ENCODE results near the gene MCF2L.

MCF2L gene

DNA sequence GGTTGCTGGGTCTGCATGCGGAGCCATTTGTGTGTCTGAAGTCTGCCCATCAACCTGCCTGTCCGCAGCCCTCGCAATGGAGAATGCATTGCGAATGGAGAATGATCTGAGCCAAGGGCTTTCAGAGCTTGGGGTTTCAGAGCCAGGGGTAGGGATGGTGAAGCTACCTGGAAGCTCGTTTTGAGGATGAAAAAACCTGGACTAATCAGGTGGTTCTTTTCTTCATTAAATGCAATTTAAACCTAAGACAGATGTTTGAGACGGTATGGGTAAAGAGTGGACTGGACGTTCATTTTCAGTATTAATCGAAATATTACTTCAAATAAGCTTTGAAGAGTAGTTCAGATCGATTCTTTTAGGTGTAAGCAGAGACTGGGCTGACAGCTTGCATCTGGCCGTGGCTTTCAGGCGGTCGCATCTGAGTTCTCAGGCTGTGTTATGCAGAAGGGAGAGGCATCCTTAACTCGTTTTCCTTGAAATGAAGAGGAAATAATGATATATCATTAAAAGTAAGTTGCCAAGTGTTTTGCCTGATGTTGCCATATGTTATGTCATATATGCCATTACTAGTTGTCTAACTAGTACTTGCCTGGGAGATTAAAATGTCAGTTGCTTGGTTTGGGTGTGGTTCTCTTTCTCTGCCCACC lies 801 bp downstream of the MCF2L start:
- in situ Hi-C loops (cut with HindIII; ENCODE audit: low pct_ligation_motif_present, low sequenced_read_pairs), result no loop called here
- H3K4me3 ChIP-seq (ENCODE audit: low read depth, low read length), result no peak overlapping the region
- no peak overlapping the region for H3K27ac ChIP-seq
- TF ChIP-seq, protein P1, sequence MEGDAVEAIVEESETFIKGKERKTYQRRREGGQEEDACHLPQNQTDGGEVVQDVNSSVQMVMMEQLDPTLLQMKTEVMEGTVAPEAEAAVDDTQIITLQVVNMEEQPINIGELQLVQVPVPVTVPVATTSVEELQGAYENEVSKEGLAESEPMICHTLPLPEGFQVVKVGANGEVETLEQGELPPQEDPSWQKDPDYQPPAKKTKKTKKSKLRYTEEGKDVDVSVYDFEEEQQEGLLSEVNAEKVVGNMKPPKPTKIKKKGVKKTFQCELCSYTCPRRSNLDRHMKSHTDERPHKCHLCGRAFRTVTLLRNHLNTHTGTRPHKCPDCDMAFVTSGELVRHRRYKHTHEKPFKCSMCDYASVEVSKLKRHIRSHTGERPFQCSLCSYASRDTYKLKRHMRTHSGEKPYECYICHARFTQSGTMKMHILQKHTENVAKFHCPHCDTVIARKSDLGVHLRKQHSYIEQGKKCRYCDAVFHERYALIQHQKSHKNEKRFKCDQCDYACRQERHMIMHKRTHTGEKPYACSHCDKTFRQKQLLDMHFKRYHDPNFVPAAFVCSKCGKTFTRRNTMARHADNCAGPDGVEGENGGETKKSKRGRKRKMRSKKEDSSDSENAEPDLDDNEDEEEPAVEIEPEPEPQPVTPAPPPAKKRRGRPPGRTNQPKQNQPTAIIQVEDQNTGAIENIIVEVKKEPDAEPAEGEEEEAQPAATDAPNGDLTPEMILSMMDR (IDR thresholded peaks at IDR 0.05; ENCODE audit: low read depth, low read length, missing control alignments), result no peak
- H3K36me3 ChIP-seq (replicated peaks), result no peaks in the 10 kb centered on the region
- DNase-seq, result no peak
- H3K27me3 ChIP-seq (replicated peaks), result peaks cover 37% of the 10 kb centered on the region

DNA sequence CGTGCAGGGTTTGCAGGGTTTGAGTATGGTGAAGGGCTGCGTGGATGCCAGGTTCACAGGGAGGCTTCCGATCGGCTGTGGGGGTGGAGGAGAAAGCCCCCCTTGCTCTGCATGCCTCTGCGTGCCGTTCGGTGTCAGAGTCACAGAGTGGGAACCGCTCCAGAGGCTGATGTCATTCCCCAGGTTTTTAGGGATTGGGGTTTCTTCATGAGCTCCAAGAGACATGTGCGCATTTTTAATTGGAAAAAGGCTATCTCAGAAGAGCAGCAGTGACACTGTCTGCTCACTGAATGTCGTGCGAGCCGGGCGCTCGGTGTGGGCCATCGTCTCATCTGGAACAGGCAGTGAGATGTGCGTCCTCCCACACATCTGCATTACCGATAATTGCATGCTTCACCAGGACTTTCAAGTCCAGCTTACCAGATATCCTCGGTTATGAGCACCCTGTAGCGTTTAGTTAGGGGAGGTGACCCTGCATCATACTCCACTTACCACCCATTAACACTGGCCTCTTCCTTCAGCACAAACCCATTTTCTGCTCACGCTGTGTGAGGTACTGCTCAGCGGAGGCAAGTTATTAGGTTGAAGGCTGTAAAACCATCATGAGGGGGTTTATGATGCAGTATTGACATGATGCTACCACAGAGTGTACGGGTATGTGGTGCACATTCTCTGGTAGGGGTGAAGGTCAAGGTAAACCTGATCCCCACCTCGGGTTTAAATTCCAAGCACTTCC lies 1.7 kb downstream of the MCF2L start:
- H3K27ac ChIP-seq, result no peak overlapping the region
- no peaks in the 10 kb centered on the region for H3K36me3 ChIP-seq (replicated peaks)
- H3K4me3 ChIP-seq (ENCODE audit: low read depth, low read length), result no peak overlapping the region
- in situ Hi-C loops (cut with HindIII; ENCODE audit: low pct_ligation_motif_present, low sequenced_read_pairs), result no loop called here
- peaks cover 37% of the 10 kb centered on the region for H3K27me3 ChIP-seq (replicated peaks)
- TF ChIP-seq, protein P1 (IDR thresholded peaks at IDR 0.05; ENCODE audit: low read depth, low read length, missing control alignments), result no peak
- DNase-seq, result no peak

DNA sequence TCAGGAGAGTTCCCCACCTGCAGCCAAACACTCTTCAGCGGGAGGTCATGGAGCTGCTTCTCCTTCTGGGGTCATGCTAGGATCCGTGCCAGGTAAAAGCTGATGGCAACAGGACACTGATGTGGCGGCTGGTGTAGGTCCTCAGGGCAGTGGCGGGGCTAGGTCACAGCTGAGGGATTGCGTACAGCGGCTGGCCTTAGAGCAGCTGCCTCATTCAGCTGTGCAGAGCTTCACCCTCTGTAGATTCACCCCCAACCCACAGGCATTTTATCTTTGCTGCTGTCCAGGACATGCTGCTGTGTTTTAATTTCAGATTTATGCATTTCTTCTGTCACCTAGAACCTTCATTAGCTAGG lies 2.3 kb downstream of the MCF2L start:
- Histone ChIP-seq H3K4me3 (ENCODE audit: low read depth, low read length) (no peak overlapping the region), H3K27ac (no peak overlapping the region), H3K36me3 (replicated peaks) (no peaks in the 10 kb centered on the region), H3K27me3 (replicated peaks) (peaks cover 35% of the 10 kb centered on the region)
- DNase-seq, result no peak
- TF ChIP-seq, protein P1 (IDR thresholded peaks at IDR 0.05; ENCODE audit: low read depth, low read length, missing control alignments), result no peak
- in situ Hi-C loops (cut with HindIII; ENCODE audit: low pct_ligation_motif_present, low sequenced_read_pairs), result no loop called here

DNA sequence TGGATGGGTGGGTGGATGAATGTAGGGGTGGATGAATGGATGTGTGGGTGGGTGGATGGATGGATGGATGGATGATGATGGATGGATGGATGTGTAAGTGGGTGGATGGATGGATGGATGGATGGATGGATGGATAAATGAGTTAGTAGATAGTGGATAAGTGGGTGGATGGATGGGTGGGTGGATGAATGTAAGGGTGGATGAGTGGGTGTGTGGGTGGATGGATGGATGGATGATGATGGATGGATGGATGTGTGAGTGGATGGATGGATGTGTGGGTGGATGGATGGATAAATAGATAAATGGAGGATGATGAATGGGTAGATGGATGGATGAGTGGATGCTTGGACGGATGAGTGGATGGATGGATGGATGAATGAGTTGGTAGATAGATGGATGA lies 3.2 kb downstream of the MCF2L start:
- H3K36me3 ChIP-seq (replicated peaks), result no peaks in the 10 kb centered on the region
- peaks cover 32% of the 10 kb centered on the region for H3K27me3 ChIP-seq (replicated peaks)
- in situ Hi-C loops (cut with HindIII; ENCODE audit: low pct_ligation_motif_present, low sequenced_read_pairs), result no loop called here
- H3K27ac ChIP-seq, result no peak overlapping the region
- TF ChIP-seq, protein P1 (IDR thresholded peaks at IDR 0.05; ENCODE audit: low read depth, low read length, missing control alignments), result no peak
- no peak overlapping the region for H3K4me3 ChIP-seq (ENCODE audit: low read depth, low read length)
- no peak for DNase-seq

DNA sequence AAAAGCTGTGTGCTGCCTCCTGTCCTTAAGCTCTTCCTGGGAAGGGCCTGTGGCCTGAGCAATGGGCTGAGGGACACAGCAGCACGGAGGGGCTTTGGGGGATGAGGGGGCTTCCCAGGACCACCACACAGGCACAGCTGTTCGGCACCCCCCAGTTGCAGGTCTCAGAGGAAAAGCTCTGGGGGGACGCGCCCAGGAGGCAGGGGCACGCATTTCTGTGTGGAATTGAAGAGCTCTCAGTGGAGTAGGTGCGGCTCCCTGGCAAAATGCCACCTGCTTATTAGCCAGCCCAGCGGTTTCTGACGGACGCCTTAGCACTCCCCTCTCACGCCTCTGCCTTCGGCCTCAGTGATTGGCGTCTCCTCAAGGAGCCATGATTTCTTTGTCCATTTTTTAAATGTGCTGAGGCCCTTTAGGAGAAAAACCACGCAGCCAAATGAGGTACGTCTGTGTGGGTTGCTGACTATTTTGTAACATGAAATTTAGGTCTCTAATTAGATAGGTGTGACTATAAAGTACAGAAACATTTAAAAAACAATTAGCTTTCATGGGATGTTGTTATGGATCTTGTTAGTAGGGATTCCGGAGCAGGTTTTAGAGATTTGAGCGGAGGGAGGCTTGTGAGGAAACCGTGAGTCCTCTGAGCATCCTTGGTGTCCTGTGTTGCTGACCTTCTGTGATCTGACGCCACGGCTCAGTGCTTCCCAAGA lies 4.0 kb downstream of the MCF2L start:
- DNase-seq, result no peak
- Histone ChIP-seq H3K27ac (no peak overlapping the region), H3K36me3 (replicated peaks) (no peaks in the 10 kb centered on the region), H3K4me3 (ENCODE audit: low read depth, low read length) (no peak overlapping the region), H3K27me3 (replicated peaks) (peaks cover 28% of the 10 kb centered on the region)
- TF ChIP-seq, protein P1 (IDR thresholded peaks at IDR 0.05; ENCODE audit: low read depth, low read length, missing control alignments), result no peak
- in situ Hi-C loops (cut with HindIII; ENCODE audit: low pct_ligation_motif_present, low sequenced_read_pairs), result no loop called here

Data from brain microvascular endothelial cell (primary cell).